Measurements from ENCODE around the gene GRIP2. TPM values are rescaled to one million over a fixed set of nuclear protein-coding genes. Genes with fewer than 3 reads are reported as not detected.
"Not testable (repeated sequence)": the region's sequence is repeated elsewhere in the genome, so short reads cannot be mapped to it uniquely, and the experiment has no call there.

The GRIP2 gene
- total RNA-seq, 1 donor from 2014 or later, result not detected

GRCh38 chr3:14516738-14517345, 23.3 kb downstream of the GRIP2 start:
- peaks cover 19% of the 10 kb centered on the region for H3K27me3 ChIP-seq (ENCODE audit: control insufficient read depth, insufficient read depth, low read length)
- TF ChIP-seq, protein P1, sequence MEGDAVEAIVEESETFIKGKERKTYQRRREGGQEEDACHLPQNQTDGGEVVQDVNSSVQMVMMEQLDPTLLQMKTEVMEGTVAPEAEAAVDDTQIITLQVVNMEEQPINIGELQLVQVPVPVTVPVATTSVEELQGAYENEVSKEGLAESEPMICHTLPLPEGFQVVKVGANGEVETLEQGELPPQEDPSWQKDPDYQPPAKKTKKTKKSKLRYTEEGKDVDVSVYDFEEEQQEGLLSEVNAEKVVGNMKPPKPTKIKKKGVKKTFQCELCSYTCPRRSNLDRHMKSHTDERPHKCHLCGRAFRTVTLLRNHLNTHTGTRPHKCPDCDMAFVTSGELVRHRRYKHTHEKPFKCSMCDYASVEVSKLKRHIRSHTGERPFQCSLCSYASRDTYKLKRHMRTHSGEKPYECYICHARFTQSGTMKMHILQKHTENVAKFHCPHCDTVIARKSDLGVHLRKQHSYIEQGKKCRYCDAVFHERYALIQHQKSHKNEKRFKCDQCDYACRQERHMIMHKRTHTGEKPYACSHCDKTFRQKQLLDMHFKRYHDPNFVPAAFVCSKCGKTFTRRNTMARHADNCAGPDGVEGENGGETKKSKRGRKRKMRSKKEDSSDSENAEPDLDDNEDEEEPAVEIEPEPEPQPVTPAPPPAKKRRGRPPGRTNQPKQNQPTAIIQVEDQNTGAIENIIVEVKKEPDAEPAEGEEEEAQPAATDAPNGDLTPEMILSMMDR (IDR thresholded peaks at IDR 0.05; ENCODE audit: insufficient read depth, low read length, poor library complexity, severe bottlenecking), result no peak
- no peak for DNase-seq (ENCODE audit: low read depth)
- no peaks in the 10 kb centered on the region for H3K36me3 ChIP-seq (ENCODE audit: control insufficient read depth, insufficient read depth, low read length)
- H3K4me3 ChIP-seq (ENCODE audit: low read depth, low read length), result no peak overlapping the region

GRCh38 chr3:14515526-14515925, 24.6 kb downstream of the GRIP2 start:
- H3K27me3 ChIP-seq (ENCODE audit: control insufficient read depth, insufficient read depth, low read length), result peaks cover 19% of the 10 kb centered on the region
- not testable (repeated sequence) for H3K4me3 ChIP-seq (ENCODE audit: low read depth, low read length); H3K36me3 ChIP-seq (ENCODE audit: control insufficient read depth, insufficient read depth, low read length); DNase-seq (ENCODE audit: low read depth)

GRCh38 chr3:14514323-14514720, 25.8 kb downstream of the GRIP2 start:
- Histone ChIP-seq H3K4me3 (ENCODE audit: low read depth, low read length) (no peak overlapping the region), H3K27me3 (ENCODE audit: control insufficient read depth, insufficient read depth, low read length) (peaks cover 22% of the 10 kb centered on the region), H3K36me3 (ENCODE audit: control insufficient read depth, insufficient read depth, low read length) (no peaks in the 10 kb centered on the region)
- DNase-seq (ENCODE audit: low read depth), result no peak
- TF ChIP-seq, protein P1 (IDR thresholded peaks at IDR 0.05; ENCODE audit: insufficient read depth, low read length, poor library complexity, severe bottlenecking), result no peak

GRCh38 chr3:14513566-14514322, 26.4 kb downstream of the GRIP2 start:
- H3K4me3 ChIP-seq (ENCODE audit: low read depth, low read length), result no peak overlapping the region
- peaks cover 20% of the 10 kb centered on the region for H3K27me3 ChIP-seq (ENCODE audit: control insufficient read depth, insufficient read depth, low read length)
- H3K36me3 ChIP-seq (ENCODE audit: control insufficient read depth, insufficient read depth, low read length), result no peaks in the 10 kb centered on the region
- DNase-seq (ENCODE audit: low read depth), result no peak
- TF ChIP-seq, protein P1 (IDR thresholded peaks at IDR 0.05; ENCODE audit: insufficient read depth, low read length, poor library complexity, severe bottlenecking), result no peak

DNA sequence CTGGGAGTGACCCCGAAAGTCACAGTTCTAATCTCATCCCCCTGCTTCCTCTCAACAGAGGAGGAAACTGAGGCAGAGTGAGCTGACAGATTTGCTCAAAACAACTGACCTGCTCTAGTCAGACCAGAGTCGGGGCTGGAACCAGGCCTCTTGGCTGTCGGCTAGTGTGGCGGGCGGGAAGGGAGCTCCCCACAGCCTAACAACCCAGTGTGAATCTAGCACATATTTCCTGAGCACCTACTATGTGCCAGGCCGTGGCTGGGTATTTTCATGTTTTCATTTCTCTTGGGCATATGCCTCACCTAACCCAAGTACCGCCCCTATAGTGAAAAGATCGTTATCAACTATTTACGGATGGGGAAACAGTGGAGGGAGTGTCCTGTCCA, 27.2 kb downstream of the GRIP2 start:
- DNase-seq (ENCODE audit: low read depth), result no peak
- TF ChIP-seq, protein P1 (IDR thresholded peaks at IDR 0.05; ENCODE audit: insufficient read depth, low read length, poor library complexity, severe bottlenecking), result no peak

DNA sequence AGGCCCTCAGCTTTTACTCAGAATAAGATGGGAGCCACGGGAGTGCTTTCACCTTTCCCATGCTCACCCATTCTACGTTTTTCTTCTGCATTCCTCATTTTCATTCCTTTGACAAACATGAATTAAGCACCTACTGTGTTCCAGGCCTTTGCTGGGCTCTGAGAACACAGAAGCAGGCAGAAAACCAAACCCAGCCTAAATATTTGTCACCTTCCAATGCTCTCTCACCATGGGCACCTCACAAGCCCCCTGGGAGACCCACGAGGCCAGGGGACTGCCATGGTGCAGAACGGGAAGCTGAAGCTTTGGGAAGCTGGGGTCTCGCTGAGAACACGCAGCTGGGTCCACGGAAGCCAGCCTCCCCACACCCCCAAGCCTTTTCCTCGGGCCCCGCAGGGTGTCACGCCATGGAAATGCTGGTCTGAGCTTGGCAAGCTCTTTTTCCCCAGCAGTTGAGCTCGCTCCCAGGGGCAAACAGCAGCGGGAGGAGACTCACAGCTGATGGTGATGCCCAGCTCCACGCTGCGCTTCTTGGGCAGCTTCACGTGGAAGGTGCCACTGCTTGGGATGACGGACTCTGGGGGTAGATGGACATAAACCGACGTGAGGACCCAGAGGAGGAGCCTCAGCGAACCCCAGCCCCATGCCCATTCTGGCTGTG, 27.7 kb downstream of the GRIP2 start:
- Histone ChIP-seq H3K27me3 (ENCODE audit: control insufficient read depth, insufficient read depth, low read length) (peaks cover 14% of the 10 kb centered on the region), H3K4me3 (ENCODE audit: low read depth, low read length) (no peak overlapping the region), H3K36me3 (ENCODE audit: control insufficient read depth, insufficient read depth, low read length) (no peaks in the 10 kb centered on the region)
- no peak for DNase-seq (ENCODE audit: low read depth)
- TF ChIP-seq, protein P1 (IDR thresholded peaks at IDR 0.05; ENCODE audit: insufficient read depth, low read length, poor library complexity, severe bottlenecking), result no peak

More for the DNA sequence above, 27.2 kb downstream of the GRIP2 start:
- no peaks in the 10 kb centered on the region for H3K36me3 ChIP-seq (ENCODE audit: control insufficient read depth, insufficient read depth, low read length)
- peaks cover 16% of the 10 kb centered on the region for H3K27me3 ChIP-seq (ENCODE audit: control insufficient read depth, insufficient read depth, low read length)
- H3K4me3 ChIP-seq (ENCODE audit: low read depth, low read length), result no peak overlapping the region

Data from kidney epithelial cell (primary cell).